Measurements from ENCODE around the gene INO80D. TPM values are rescaled to one million over a fixed set of nuclear protein-coding genes. Genes with fewer than 3 reads are reported as not detected.

The INO80D gene
- total RNA-seq, 1 experiment from 2014 or later = 8.8 TPM

DNA sequence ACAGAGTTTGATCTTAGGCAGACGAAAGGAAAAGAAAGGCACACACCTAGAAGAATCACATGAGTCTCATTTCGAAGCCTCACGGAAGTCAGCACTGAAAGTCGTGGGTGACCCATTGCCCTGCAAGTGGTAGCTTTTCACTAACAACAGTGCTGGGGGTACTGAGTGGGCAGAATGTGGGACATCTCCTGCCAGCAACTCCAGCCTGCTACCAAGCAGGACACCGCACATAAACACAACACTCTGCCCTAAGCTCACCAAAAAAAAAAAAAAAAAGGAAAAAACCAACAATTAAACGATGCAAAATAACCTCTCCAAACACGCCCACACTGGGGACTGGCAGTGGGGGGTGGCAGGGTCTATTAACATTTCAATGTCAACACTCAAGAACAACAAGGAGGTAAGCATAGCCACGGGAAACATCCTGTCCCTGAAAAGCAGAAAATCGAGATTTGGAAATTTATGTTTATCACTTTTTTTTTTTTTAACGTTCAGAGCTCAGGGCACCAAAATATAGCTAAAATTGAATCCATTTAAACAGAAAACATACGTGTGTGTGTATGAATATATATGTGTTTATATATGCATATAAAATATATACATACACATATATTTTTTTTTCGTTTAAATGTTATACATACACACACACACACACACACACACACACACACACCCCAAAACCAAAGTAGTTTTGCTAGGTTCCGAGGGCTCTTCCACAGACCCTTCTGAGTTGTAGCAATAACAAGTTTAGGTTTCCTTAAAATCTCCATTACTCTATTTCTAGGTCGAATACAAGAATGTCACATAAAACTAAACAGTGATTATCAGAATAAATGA is 2.2 kb downstream of the INO80D start:
- POLR2A ChIA-PET (ENCODE audit: unreplicated experiment) = no interaction called here
- H3K79me2 ChIP-seq (ENCODE audit: low read length) = peaks cover 84% of the 10 kb centered on the region
- ATAC-seq = no peak
- no peaks in the 10 kb centered on the region for H3K27me3 ChIP-seq (ENCODE audit: low read length)
- TSS peak; percentile 19 for BruUV-seq (replicated peaks)
- H3K36me3 ChIP-seq (ENCODE audit: low read depth, low read length) = no peaks in the 10 kb centered on the region
- H2AFZ ChIP-seq (ENCODE audit: low read length) = peak overlapping the region; percentile 56
- H3K27ac ChIP-seq (ENCODE audit: low read length) = peak overlapping the region; percentile 87; the same call in 1 of the 2 replicates
- H3K9ac ChIP-seq (ENCODE audit: low read length) = peak overlapping the region; percentile 98
- TF ChIP-seq, protein P1, sequence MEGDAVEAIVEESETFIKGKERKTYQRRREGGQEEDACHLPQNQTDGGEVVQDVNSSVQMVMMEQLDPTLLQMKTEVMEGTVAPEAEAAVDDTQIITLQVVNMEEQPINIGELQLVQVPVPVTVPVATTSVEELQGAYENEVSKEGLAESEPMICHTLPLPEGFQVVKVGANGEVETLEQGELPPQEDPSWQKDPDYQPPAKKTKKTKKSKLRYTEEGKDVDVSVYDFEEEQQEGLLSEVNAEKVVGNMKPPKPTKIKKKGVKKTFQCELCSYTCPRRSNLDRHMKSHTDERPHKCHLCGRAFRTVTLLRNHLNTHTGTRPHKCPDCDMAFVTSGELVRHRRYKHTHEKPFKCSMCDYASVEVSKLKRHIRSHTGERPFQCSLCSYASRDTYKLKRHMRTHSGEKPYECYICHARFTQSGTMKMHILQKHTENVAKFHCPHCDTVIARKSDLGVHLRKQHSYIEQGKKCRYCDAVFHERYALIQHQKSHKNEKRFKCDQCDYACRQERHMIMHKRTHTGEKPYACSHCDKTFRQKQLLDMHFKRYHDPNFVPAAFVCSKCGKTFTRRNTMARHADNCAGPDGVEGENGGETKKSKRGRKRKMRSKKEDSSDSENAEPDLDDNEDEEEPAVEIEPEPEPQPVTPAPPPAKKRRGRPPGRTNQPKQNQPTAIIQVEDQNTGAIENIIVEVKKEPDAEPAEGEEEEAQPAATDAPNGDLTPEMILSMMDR (conservative IDR thresholded peaks at IDR 0.05; ENCODE audit: low read depth, low read length) = no peak
- TF ChIP-seq EZH2phosphoT487 (IDR thresholded peaks at IDR 0.05; ENCODE audit: borderline replicate concordance, low read length) (no peak), EZH2 (IDR thresholded peaks at IDR 0.05; ENCODE audit: low read length, unreplicated experiment) (no peak)
- peak overlapping the region; percentile 95 for H3K4me3 ChIP-seq (ENCODE audit: low read length)
- H3K4me2 ChIP-seq (ENCODE audit: low read length) = peak overlapping the region; percentile 99
- CTCF ChIA-PET = no interaction called here
- no peaks in the 10 kb centered on the region for H3F3A ChIP-seq (ENCODE audit: low read length, unreplicated experiment)
- peaks cover 16% of the 10 kb centered on the region for H3K4me1 ChIP-seq (ENCODE audit: insufficient read depth, low read length)
- intact Hi-C loops (cut with micrococcal nuclease) = loop anchor here (2.0 to 5.0 kb wide), 3 partner anchors 23 to 62 kb away; no protein-coding TSS in a partner anchor
- H3K9me2 ChIP-seq (replicated peaks; ENCODE audit: low read length) = no peaks in the 10 kb centered on the region
- DNase-seq = peak; percentile 16
- H4K20me1 ChIP-seq (ENCODE audit: low read length) = no peaks in the 10 kb centered on the region
- H3K9me3 ChIP-seq (ENCODE audit: low read length) = no peaks in the 10 kb centered on the region

DNA sequence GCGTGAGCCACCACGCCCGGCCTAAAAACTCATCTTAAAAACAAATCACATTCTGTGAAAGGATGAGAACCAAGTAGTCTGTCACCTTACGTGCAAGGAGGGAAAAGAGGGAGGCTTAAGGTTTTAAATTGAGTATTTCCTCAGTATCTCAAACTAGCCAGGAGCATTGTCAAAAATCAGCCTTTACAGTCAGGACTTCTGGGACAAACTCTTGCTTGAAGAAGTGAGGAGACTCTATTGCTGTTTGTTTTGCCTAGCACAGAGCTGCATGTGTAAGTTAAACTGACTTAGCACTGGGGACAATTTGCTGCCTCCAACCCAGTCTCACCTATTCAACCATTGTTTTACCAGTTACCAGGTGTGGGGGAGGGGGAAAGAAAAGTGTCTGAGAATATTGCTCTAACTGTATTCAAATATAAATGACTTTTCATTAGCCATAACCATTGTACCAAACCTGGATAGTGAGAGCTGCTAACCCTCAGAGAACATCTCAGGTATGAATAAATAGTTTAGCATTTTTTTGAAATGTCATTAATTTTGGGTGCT is 3.6 kb downstream of the INO80D start:
- ATAC-seq = no peak
- Histone ChIP-seq H3F3A (ENCODE audit: low read length, unreplicated experiment) (no peaks in the 10 kb centered on the region), H3K4me3 (ENCODE audit: low read length) (no peak overlapping the region), H4K20me1 (ENCODE audit: low read length) (no peaks in the 10 kb centered on the region), H2AFZ (ENCODE audit: low read length) (no peak overlapping the region), H3K4me2 (ENCODE audit: low read length) (no peak overlapping the region), H3K27ac (ENCODE audit: low read length) (no peak overlapping the region), H3K9me2 (replicated peaks; ENCODE audit: low read length) (no peaks in the 10 kb centered on the region), H3K27me3 (ENCODE audit: low read length) (no peaks in the 10 kb centered on the region), H3K36me3 (ENCODE audit: low read depth, low read length) (no peaks in the 10 kb centered on the region), H3K79me2 (ENCODE audit: low read length) (peaks cover 85% of the 10 kb centered on the region), H3K4me1 (ENCODE audit: insufficient read depth, low read length) (peaks cover 14% of the 10 kb centered on the region), H3K9me3 (ENCODE audit: low read length) (no peaks in the 10 kb centered on the region), H3K9ac (ENCODE audit: low read length) (no peak overlapping the region)
- TF ChIP-seq EZH2 (IDR thresholded peaks at IDR 0.05; ENCODE audit: low read length, unreplicated experiment) = no peak
- TF ChIP-seq, protein P1 (conservative IDR thresholded peaks at IDR 0.05; ENCODE audit: low read depth, low read length) = no peak
- TF ChIP-seq EZH2phosphoT487 (IDR thresholded peaks at IDR 0.05; ENCODE audit: borderline replicate concordance, low read length) = no peak
- no TSS peak for BruUV-seq (replicated peaks)
- ChIA-PET POLR2A (ENCODE audit: unreplicated experiment) (no interaction called here), CTCF (no interaction called here)
- intact Hi-C loops (cut with micrococcal nuclease) = loop anchor here (5.0 kb wide), 2 partner anchors 45 to 60 kb away; no protein-coding TSS in a partner anchor
- DNase-seq = no peak

DNA sequence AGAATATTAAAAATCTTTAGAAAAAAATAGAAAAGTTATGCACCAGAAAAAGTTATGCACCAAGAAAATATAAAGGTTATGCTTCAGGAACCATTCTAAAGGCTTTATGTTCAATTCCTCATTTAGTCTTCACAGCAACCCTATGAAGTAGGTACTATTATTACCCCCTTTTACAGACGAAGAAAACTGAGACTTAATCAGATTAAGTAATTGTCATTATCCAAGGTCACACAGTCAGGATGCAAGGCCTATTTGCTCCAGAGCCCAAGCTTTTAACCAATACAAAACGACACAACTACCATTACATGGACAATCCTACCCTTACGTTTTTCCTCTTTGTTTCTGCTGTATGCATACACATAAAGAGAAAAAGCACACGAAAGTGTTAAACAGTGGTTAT is 5.0 kb downstream of the INO80D start:
- ATAC-seq (no peak), DNase-seq (no peak)
- Histone ChIP-seq H3K79me2 (ENCODE audit: low read length) (peaks cover 85% of the 10 kb centered on the region), H3K4me2 (ENCODE audit: low read length) (no peak overlapping the region), H3F3A (ENCODE audit: low read length, unreplicated experiment) (no peaks in the 10 kb centered on the region), H3K27me3 (ENCODE audit: low read length) (no peaks in the 10 kb centered on the region), H3K27ac (ENCODE audit: low read length) (no peak overlapping the region), H3K4me3 (ENCODE audit: low read length) (no peak overlapping the region), H3K36me3 (ENCODE audit: low read depth, low read length) (no peaks in the 10 kb centered on the region), H3K9me3 (ENCODE audit: low read length) (no peaks in the 10 kb centered on the region), H2AFZ (ENCODE audit: low read length) (no peak overlapping the region), H4K20me1 (ENCODE audit: low read length) (no peaks in the 10 kb centered on the region), H3K4me1 (ENCODE audit: insufficient read depth, low read length) (peaks cover 10% of the 10 kb centered on the region), H3K9me2 (replicated peaks; ENCODE audit: low read length) (no peaks in the 10 kb centered on the region), H3K9ac (ENCODE audit: low read length) (no peak overlapping the region)
- CTCF ChIA-PET = no interaction called here
- POLR2A ChIA-PET (ENCODE audit: unreplicated experiment) = no interaction called here
- intact Hi-C loops (cut with micrococcal nuclease) = loop anchor here (5.0 kb wide), 2 partner anchors 44 to 59 kb away; no protein-coding TSS in a partner anchor
- no TSS peak for BruUV-seq (replicated peaks)
- TF ChIP-seq, protein P1 (conservative IDR thresholded peaks at IDR 0.05; ENCODE audit: low read depth, low read length) = no peak
- TF ChIP-seq EZH2phosphoT487 (IDR thresholded peaks at IDR 0.05; ENCODE audit: borderline replicate concordance, low read length) (no peak), EZH2 (IDR thresholded peaks at IDR 0.05; ENCODE audit: low read length, unreplicated experiment) (no peak)
